Measurements from ENCODE around the gene COLQ.

The COLQ gene

GRCh38 chr3:15453501-15453900 lies 68.0 kb downstream of the COLQ start:
- DNase-seq: no peak

DNA sequence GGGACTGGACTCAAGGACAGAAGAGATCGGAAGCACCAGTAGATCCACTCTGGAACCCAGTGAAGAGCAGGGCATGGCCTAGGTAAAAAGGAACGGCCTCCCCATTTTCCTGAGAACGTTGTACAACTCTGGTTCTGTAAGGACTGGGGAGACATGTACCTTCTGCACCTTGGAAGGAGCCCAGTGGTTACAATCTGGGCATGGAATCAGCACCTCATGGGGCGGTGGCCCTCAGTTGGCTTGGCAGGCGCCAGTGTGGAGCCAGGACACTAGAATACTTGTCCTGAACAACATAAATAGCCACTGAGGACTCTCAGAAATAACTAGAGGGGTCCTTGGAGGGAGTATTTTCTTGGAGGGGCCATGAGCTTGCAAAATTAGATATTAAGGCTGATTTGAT lies 68.5 kb downstream of the COLQ start:
- DNase-seq: no peak

DNA sequence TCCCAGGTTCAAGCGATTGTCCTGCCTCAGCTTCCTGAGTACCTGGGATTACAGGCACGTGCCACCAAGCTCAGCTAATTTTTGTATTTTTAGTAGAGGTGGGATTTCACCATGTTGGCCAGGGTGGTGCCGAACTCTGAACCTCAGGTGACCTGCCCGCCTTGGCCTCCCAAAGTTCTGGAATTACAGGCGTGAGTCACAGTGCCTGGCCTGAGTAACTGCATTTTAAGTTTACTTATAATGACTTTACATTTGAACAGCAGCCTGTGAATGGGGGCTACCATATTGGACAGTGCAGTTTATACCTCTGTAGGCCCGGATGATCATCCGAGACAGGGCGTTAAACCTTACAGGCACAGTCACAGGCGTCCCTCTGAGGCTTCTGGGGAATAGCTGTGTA lies 69.3 kb downstream of the COLQ start:
- no peak for DNase-seq

GRCh38 chr3:15451216-15452113 lies 70.0 kb downstream of the COLQ start:
- no peak for DNase-seq

DNA sequence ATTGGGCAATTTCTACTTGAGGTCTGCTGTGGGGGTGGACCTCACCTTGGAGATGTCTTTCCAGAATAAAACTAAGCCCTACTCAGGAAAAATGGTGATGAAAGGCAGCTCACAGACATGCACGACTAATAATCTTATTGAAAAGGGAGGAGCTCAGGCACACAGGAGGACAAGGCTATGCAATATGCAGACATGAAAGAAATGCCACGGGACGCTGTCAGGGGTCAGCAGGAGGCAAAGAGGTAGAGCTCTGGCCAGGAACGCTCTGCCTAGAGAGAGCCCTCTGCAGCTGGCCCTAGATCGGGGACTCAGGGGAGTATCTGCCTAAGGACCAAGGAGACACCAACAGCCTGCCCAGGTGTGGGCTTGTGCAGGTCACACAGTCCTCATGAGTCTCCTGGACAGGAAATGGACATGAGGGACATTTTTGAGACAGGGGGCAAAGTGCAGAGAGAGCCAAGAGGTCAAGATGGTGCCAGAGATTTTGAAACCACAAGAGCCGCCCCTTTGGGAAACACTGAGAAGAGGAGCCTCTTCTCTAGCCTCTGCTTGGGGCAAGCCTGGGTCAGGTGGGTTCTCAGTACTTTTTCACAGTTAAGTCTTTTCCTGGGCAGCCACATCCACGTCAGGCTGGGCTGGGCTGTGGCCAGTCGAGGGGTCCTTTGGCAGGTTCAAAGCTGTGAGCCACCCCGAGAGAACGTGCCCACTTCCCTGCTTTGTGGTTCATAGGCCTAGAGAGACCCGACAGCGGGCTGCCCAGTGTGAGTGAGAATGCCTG lies 70.9 kb downstream of the COLQ start:
- no peak for DNase-seq

- DNase-seq: no peak
These were observed 71.8 kb downstream of the COLQ start for GRCh38 chr3:15449489-15450224.

DNA sequence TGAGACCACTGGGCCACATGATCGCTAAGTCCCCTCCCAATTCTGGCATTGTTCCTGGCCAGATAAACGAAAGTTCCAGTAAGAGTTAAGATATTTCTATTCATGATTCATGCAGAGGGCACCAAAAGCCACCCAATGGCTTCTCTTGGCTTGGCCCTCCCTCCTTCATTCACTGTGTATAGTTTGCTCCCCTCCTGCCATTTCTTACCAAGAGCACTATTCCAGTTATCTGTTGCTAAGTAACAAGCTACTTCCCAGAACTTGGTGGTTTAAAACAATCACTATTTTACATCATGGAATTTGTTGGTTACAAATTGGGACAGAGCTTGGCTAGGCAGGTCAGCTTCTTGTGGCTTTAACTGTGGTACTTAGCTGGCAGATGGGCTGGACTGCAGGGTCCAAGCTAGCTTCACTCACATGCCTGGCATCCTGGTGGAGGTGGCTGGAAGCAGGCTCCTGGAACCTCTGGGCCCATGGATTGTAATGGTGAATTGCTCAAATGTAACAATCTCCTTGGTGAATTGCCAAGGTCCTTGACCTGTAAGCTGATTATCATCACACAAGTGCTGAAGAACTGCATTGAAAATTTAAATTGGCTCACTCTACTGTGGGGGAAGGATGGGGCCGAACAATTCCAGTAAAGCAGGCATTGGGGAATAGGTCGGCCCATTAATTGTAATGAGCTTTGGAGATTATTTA lies 77.5 kb downstream of the COLQ start:
- no peak for DNase-seq

DNA sequence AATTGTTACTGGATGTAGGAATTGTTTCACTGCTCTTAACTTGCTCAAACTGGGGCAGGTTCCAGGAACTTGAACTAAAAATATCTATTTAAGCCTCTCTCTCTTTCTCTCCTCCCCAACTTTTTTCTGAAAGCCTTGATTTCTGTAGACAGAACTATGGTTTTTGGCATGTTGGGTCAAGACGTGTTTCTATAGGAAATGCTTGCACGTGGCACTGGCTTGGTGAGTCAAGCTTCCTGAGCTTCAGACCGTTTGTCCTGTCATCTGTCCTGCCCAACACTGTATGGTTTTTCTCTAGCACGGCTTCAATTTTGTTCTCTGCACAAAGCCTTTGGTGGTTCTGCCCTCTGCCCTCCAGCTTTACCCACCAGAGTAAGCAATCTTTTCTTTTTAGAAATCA lies 80.6 kb downstream of the COLQ start:
- DNase-seq: no peak

DNA sequence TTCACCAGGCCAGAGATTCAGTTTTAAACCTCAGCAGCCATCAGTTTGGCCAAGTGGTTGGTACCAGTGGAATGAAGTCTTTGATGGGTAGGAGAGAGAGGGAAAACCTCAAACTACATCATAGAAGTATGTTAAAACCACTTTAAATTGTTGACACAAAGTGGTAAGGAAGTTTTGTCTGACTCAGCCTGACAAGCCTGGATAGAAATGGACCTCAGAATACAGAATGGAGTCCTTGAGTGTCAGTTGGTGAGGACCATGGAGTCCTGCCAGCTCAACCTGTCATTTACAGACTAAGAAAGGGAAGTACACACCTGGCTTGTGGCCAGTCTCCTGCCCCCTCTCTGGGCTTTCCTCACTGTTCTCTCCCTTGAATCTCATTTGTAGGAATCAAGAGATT lies 82.0 kb downstream of the COLQ start:
- no peak for DNase-seq

GRCh38 chr3:15438983-15439382 lies 82.5 kb downstream of the COLQ start:
- no peak for DNase-seq

GRCh38 chr3:15436246-15436645 lies 85.3 kb downstream of the COLQ start:
- DNase-seq: no peak

DNA sequence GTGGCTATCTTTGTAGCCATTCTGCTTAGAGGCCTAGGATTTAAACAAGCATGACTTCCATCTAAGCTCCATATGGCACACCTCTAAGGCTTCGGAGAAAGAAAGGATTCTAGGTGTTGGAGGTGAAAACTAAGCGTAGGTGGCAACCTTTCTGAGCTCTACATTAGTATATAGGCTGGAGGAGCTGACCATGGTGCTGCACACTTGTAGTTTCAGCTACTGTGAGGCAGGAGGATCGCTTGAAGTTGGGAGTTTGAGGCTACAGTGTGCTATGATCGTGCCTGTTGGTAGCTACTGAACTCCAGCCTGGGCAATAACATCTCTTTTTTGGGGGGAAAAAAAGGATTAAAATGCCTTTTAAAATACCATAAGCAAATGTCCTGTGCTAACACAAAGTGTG lies 86.8 kb downstream of the COLQ start:
- DNase-seq: no peak

GRCh38 chr3:15433531-15433930 lies 88.0 kb downstream of the COLQ start:
- DNase-seq: no peak

- DNase-seq: no peak
These were observed 90.2 kb downstream of the COLQ start for GRCh38 chr3:15431256-15431837.

DNA sequence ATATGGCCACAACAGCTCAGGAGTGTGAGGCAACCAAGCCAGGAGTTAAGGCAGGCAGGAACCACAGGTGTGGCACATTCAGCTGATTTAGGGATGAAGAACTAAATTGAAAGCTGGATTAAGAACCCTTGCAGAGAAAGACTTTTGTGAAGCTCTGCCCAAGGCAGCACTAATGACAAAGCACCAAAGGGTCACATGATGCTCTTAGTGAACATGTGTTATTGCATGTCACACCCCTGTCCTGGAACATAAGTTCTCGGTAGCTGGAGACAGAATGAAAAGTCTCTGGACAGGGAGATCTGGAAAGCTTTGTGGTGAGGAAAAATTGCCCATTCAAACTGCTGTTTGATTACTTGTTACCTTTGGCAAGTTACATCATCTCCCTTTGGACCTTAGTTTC lies 90.9 kb downstream of the COLQ start:
- DNase-seq: no peak

GRCh38 chr3:15429080-15429479 lies 92.4 kb downstream of the COLQ start:
- no peak for DNase-seq

DNA sequence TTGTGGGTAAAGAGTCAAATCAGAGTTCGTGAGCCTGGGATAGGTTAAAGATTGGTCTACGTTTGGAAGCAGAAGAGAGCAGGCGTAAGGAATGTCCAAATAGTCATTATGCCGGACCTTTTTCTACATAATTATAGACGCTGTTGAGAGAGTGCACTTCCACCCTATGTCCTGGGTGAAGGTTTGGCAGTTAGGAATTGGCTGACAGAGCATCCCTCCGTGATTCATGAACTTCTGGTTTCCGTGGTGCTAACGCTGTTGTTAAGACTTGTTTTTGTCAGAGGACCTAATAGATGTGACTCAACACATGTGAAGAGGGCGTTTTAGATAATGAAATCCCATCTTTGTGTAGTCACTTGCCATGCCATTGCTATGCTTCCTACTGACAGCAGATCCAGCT lies 93.0 kb downstream of the COLQ start:
- no peak for DNase-seq

- DNase-seq: no peak
These were observed 93.5 kb downstream of the COLQ start for GRCh38 chr3:15427981-15428380.

- DNase-seq: peak; percentile 80
These were observed 94.2 kb downstream of the COLQ start, which contains the start of the genes EAF1 and METTL6 for GRCh38 chr3:15427182-15427880. Gene EAF1 (plus strand): TSS chr3:15427598. CDS start chr3:15427780, 182 bp downstream. Gene METTL6 (minus strand): TSS chr3:15427544. CDS start chr3:15426511, 1,033 bp downstream.

DNA sequence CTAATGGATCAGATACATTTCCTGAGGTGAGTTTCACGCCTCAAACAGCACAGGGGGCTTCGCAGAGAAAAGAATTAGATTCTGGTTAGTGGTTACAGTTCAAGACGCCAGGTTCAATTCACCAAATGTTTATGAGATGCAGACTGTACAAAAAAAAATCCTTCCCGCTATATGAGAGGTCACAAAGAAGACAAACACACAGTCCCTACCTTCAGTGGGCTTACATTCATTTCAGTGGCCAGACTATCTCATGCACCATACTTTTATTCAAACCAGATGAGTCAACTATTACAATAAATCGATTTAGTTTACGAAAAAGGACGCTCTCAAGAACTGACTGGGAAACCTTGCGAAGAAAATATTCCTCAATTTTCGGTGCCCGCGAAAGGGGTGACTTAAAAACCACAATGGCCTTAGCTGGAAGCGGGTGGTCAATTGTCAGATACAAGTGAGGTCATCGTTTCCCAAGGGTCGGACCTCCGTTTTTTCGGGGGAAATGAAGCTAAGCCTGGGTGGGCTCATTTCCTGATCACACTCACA lies 94.9 kb downstream of the COLQ start:
- no peak for DNase-seq

- no peak for DNase-seq
These were observed 100.6 kb downstream of the COLQ start for GRCh38 chr3:15420871-15421270.
